ENCODE data around the gene IL1RAPL1. TPM values are rescaled to one million over a fixed set of nuclear protein-coding genes. Genes with fewer than 3 reads are reported as not detected.

IL1RAPL1 gene
- total RNA-seq, 2 donors from 2014 or later: 1.2 to 3.0 TPM

GRCh38 chrX:29295987-29296680 is 708.9 kb downstream of the IL1RAPL1 start:
- Histone ChIP-seq H3K4me3 (no peak overlapping the region), H3K27me3 (no peaks in the 10 kb centered on the region), H3K9me3 (no peaks in the 10 kb centered on the region), H3K4me1 (no peaks in the 10 kb centered on the region), H3K27ac (no peak overlapping the region), H3K36me3 (no peaks in the 10 kb centered on the region)
- TF ChIP-seq, protein P1, sequence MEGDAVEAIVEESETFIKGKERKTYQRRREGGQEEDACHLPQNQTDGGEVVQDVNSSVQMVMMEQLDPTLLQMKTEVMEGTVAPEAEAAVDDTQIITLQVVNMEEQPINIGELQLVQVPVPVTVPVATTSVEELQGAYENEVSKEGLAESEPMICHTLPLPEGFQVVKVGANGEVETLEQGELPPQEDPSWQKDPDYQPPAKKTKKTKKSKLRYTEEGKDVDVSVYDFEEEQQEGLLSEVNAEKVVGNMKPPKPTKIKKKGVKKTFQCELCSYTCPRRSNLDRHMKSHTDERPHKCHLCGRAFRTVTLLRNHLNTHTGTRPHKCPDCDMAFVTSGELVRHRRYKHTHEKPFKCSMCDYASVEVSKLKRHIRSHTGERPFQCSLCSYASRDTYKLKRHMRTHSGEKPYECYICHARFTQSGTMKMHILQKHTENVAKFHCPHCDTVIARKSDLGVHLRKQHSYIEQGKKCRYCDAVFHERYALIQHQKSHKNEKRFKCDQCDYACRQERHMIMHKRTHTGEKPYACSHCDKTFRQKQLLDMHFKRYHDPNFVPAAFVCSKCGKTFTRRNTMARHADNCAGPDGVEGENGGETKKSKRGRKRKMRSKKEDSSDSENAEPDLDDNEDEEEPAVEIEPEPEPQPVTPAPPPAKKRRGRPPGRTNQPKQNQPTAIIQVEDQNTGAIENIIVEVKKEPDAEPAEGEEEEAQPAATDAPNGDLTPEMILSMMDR (IDR thresholded peaks at IDR 0.05): no peak
- DNase-seq (ENCODE audit: low spot score): no peak

GRCh38 chrX:29297171-29297800 is 710.0 kb downstream of the IL1RAPL1 start:
- TF ChIP-seq, protein P1 (IDR thresholded peaks at IDR 0.05): no peak
- Histone ChIP-seq H3K4me1 (no peaks in the 10 kb centered on the region), H3K36me3 (no peaks in the 10 kb centered on the region), H3K27me3 (no peaks in the 10 kb centered on the region), H3K27ac (no peak overlapping the region), H3K9me3 (no peaks in the 10 kb centered on the region), H3K4me3 (no peak overlapping the region)
- DNase-seq (ENCODE audit: low spot score): no peak

GRCh38 chrX:29299684-29300083 is 712.4 kb downstream of the IL1RAPL1 start:
- Histone ChIP-seq H3K9me3 (no peaks in the 10 kb centered on the region), H3K36me3 (no peaks in the 10 kb centered on the region), H3K27ac (no peak overlapping the region), H3K27me3 (no peaks in the 10 kb centered on the region), H3K4me1 (no peaks in the 10 kb centered on the region), H3K4me3 (no peak overlapping the region)
- no peak for DNase-seq (ENCODE audit: low spot score)
- TF ChIP-seq, protein P1 (IDR thresholded peaks at IDR 0.05): no peak

GRCh38 chrX:29308726-29309125 is 721.5 kb downstream of the IL1RAPL1 start:
- Histone ChIP-seq H3K9me3 (no peaks in the 10 kb centered on the region), H3K4me1 (no peaks in the 10 kb centered on the region), H3K27me3 (no peaks in the 10 kb centered on the region), H3K4me3 (no peak overlapping the region), H3K36me3 (no peaks in the 10 kb centered on the region), H3K27ac (no peak overlapping the region)
- no peak for DNase-seq (ENCODE audit: low spot score)
- TF ChIP-seq, protein P1 (IDR thresholded peaks at IDR 0.05): no peak

GRCh38 chrX:29315931-29316330 is 728.7 kb downstream of the IL1RAPL1 start:
- Histone ChIP-seq H3K27ac (no peak overlapping the region), H3K4me1 (no peaks in the 10 kb centered on the region), H3K27me3 (no peaks in the 10 kb centered on the region), H3K4me3 (no peak overlapping the region), H3K36me3 (no peaks in the 10 kb centered on the region), H3K9me3 (no peaks in the 10 kb centered on the region)
- TF ChIP-seq, protein P1 (IDR thresholded peaks at IDR 0.05): no peak
- no peak for DNase-seq (ENCODE audit: low spot score)
